A673 (cell line): Measurements from ENCODE around the gene RNPEPL1.

Experiments used
- EZH2 ChIP-seq: fragments of 200-600 bp; sonication (generic); IDR thresholded peaks from 2 replicates; pipeline ENCODE4 v1.6.1; 2017; ENCODE audit warnings: borderline replicate concordance, low read depth, mild to moderate bottlenecking, mixed read lengths, antibody characterized with exemption, low read length; ENCODE audit not compliant: poor library complexity, severe bottlenecking
- TF ChIP-seq, protein P1 (sequence below): fragments of 300-800, 200-600 bp; sonication (generic); conservative IDR thresholded peaks from 2 replicates; pipeline ENCODE4 v1.5.1; 2017; ENCODE audit warnings: low read depth, mild to moderate bottlenecking, antibody characterized with exemption, low read length, moderate library complexity, mixed read lengths

DNA sequence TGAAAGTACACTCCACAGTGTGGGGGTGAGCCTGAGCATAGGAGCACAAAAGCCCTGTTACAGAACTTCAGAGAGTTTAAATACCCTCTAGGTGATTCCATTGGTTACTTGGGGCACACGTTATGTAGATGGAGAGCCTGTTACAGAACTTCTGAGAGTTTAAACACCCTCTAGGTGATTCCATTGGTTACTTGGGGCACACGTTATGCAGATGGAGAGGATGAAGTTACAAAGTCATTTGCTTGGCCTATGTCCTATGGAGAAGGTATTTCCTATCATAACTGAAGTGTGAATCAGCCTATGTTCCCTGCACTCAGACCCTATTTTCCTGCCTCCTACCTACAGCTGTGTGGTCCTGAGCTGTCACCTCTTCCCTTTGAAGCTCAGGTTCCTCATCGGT lies 14.5 kb downstream of the RNPEPL1 start:
- TF ChIP-seq, protein P1, sequence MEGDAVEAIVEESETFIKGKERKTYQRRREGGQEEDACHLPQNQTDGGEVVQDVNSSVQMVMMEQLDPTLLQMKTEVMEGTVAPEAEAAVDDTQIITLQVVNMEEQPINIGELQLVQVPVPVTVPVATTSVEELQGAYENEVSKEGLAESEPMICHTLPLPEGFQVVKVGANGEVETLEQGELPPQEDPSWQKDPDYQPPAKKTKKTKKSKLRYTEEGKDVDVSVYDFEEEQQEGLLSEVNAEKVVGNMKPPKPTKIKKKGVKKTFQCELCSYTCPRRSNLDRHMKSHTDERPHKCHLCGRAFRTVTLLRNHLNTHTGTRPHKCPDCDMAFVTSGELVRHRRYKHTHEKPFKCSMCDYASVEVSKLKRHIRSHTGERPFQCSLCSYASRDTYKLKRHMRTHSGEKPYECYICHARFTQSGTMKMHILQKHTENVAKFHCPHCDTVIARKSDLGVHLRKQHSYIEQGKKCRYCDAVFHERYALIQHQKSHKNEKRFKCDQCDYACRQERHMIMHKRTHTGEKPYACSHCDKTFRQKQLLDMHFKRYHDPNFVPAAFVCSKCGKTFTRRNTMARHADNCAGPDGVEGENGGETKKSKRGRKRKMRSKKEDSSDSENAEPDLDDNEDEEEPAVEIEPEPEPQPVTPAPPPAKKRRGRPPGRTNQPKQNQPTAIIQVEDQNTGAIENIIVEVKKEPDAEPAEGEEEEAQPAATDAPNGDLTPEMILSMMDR = no peak
- no peak for TF ChIP-seq EZH2
